H1 (cell line): ENCODE data around the gene RHOH. TPM values are rescaled to one million over a fixed set of nuclear protein-coding genes. Genes with fewer than 3 reads are reported as not detected.

ENCODE experiments used
- SIX5 ChIP-seq: IDR thresholded peaks from 2 replicates; pipeline ENCODE4 v1.6.1; 2011; ENCODE audit warnings: mild to moderate bottlenecking, low read depth, low read length
- TBP ChIP-seq: IDR thresholded peaks from 2 replicates; pipeline ENCODE4 v1.6.1; 2011; ENCODE audit warnings: low read depth, low read length, improper control_type of control experiment
- TCF12 ChIP-seq: IDR thresholded peaks from 2 replicates; pipeline ENCODE4 v1.6.1; 2011; ENCODE audit warnings: low read depth, mild to moderate bottlenecking, low read length
- polyA plus RNA-seq, 7 experiments: library from polyadenylated mRNA; depleted of rRNA in 3 of 7; stranded (reverse) in 5 of 7; unstranded in 2 of 7; fragments of >200 nt in 5 of 7; fragments of 200-250 nt in 2 of 7; gene quantifications; 1 replicate in 5 of 7; 2 replicates in 1 of 7; 4 replicates in 1 of 7; pipeline versions ENCODE4 v1.2.1 to v1.2.3, GENCODE V29; 2011 to 2013; ENCODE audit warnings: missing spikeins in 2 of 7, mixed read lengths in 2 of 7
- total RNA-seq: library from RNA; stranded (reverse); fragmentation: NEBNext Ultra II Directional; extraction: Animal tissue kit (Norgen Biotek cat#: 25700); gene quantifications from 2 replicates; pipeline ENCODE4 v1.2.1, GENCODE V29; 2021
- TF ChIP-seq, protein P1 (sequence below): fragments of 300-600 bp; sonication (generic); IDR thresholded peaks from 2 replicates; pipeline ENCODE4 v1.7.1; 2012; ENCODE audit warnings: low read length, moderate library complexity, mild to moderate bottlenecking, inconsistent platforms; ENCODE audit not compliant: insufficient replicate concordance
- TF ChIP-seq, protein P2 (sequence below): IDR thresholded peaks from 2 replicates; pipeline ENCODE4 v1.6.1; 2012; ENCODE audit warnings: inconsistent platforms

The RHOH gene
- total and polyA plus RNA-seq, 2 of the 8 experiments (the other 6 are each of a cell fraction or from before 2014, with no cell fraction given): 5.9 to 6.9 TPM

DNA sequence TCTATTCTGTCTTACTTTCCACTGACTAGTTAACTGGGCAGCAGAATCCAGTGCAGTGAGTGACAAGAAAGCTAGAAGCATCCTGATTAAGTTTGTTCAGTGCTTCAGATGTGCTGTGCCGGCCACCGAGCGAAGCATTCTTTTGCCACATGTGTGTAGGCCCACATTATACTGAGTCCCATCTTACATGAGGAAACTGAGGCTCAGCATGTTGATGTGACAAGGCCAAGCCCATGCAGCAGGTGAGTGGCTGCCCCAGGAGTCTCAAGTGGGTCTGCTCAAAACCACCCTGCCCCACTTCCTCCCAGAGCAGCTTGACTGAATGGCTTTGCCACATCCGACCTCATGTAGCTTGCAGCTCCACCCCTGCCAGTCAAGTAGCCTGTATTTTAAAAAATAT lies 50.5 kb downstream of the RHOH start (continued):
- TF ChIP-seq, protein P1, sequence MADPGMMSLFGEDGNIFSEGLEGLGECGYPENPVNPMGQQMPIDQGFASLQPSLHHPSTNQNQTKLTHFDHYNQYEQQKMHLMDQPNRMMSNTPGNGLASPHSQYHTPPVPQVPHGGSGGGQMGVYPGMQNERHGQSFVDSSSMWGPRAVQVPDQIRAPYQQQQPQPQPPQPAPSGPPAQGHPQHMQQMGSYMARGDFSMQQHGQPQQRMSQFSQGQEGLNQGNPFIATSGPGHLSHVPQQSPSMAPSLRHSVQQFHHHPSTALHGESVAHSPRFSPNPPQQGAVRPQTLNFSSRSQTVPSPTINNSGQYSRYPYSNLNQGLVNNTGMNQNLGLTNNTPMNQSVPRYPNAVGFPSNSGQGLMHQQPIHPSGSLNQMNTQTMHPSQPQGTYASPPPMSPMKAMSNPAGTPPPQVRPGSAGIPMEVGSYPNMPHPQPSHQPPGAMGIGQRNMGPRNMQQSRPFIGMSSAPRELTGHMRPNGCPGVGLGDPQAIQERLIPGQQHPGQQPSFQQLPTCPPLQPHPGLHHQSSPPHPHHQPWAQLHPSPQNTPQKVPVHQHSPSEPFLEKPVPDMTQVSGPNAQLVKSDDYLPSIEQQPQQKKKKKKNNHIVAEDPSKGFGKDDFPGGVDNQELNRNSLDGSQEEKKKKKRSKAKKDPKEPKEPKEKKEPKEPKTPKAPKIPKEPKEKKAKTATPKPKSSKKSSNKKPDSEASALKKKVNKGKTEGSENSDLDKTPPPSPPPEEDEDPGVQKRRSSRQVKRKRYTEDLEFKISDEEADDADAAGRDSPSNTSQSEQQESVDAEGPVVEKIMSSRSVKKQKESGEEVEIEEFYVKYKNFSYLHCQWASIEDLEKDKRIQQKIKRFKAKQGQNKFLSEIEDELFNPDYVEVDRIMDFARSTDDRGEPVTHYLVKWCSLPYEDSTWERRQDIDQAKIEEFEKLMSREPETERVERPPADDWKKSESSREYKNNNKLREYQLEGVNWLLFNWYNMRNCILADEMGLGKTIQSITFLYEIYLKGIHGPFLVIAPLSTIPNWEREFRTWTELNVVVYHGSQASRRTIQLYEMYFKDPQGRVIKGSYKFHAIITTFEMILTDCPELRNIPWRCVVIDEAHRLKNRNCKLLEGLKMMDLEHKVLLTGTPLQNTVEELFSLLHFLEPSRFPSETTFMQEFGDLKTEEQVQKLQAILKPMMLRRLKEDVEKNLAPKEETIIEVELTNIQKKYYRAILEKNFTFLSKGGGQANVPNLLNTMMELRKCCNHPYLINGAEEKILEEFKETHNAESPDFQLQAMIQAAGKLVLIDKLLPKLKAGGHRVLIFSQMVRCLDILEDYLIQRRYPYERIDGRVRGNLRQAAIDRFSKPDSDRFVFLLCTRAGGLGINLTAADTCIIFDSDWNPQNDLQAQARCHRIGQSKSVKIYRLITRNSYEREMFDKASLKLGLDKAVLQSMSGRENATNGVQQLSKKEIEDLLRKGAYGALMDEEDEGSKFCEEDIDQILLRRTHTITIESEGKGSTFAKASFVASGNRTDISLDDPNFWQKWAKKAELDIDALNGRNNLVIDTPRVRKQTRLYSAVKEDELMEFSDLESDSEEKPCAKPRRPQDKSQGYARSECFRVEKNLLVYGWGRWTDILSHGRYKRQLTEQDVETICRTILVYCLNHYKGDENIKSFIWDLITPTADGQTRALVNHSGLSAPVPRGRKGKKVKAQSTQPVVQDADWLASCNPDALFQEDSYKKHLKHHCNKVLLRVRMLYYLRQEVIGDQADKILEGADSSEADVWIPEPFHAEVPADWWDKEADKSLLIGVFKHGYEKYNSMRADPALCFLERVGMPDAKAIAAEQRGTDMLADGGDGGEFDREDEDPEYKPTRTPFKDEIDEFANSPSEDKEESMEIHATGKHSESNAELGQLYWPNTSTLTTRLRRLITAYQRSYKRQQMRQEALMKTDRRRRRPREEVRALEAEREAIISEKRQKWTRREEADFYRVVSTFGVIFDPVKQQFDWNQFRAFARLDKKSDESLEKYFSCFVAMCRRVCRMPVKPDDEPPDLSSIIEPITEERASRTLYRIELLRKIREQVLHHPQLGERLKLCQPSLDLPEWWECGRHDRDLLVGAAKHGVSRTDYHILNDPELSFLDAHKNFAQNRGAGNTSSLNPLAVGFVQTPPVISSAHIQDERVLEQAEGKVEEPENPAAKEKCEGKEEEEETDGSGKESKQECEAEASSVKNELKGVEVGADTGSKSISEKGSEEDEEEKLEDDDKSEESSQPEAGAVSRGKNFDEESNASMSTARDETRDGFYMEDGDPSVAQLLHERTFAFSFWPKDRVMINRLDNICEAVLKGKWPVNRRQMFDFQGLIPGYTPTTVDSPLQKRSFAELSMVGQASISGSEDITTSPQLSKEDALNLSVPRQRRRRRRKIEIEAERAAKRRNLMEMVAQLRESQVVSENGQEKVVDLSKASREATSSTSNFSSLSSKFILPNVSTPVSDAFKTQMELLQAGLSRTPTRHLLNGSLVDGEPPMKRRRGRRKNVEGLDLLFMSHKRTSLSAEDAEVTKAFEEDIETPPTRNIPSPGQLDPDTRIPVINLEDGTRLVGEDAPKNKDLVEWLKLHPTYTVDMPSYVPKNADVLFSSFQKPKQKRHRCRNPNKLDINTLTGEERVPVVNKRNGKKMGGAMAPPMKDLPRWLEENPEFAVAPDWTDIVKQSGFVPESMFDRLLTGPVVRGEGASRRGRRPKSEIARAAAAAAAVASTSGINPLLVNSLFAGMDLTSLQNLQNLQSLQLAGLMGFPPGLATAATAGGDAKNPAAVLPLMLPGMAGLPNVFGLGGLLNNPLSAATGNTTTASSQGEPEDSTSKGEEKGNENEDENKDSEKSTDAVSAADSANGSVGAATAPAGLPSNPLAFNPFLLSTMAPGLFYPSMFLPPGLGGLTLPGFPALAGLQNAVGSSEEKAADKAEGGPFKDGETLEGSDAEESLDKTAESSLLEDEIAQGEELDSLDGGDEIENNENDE: no peak
- TF ChIP-seq SIX5 (no peak), TBP (no peak), TCF12 (no peak)
- TF ChIP-seq, protein P2, sequence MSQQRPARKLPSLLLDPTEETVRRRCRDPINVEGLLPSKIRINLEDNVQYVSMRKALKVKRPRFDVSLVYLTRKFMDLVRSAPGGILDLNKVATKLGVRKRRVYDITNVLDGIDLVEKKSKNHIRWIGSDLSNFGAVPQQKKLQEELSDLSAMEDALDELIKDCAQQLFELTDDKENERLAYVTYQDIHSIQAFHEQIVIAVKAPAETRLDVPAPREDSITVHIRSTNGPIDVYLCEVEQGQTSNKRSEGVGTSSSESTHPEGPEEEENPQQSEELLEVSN: no peak
